NT2/D1 (cell line): ENCODE measurements around the gene TBC1D21.

Experiments
- YY1 ChIP-seq: IDR thresholded peaks from 2 replicates; pipeline ENCODE4 v1.6.1; 2011; ENCODE audit not compliant: insufficient read length, insufficient read depth
- ZNF274 ChIP-seq: IDR thresholded peaks from 2 replicates; pipeline ENCODE4 v1.6.1; 2011; ENCODE audit warnings: mild to moderate bottlenecking, low read depth, low read length

DNA sequence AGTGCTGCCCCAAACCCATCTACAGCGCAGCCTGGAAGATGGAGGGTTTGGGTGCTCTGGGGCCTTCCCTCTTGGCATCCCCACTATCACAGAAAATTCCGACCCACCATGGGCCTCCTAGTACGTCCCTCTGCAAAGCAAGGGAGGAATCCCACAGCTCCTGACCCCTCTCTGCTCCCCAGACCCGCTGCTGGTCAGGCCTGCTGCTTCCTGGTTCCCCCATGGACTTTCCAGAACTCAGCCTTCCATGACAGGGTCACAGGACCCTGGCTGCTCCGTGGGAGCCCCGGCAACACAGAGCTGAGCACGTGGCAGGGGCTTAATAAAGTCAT, 49.8 kb downstream of the TBC1D21 start:
- TF ChIP-seq YY1 (no peak), ZNF274 (no peak)
